WTC11 (cell line): ENCODE data around the gene ABLIM3. TPM values are rescaled to one million over a fixed set of nuclear protein-coding genes. Genes with fewer than 3 reads are reported as not detected.
A peak's percentile ranks its signal among the peaks of the same experiment; 100 is the strongest.

Experiments used
- ATAC-seq: fragments of 200-7000 bp; cut with Tn5 transposase; 2 replicates; pipeline ENCODE4 v1.10.0; 2021; ENCODE audit warnings: mild to moderate bottlenecking, moderate library complexity
- CTCF ChIA-PET: fragments of 300-600 bp; sonication (Branson Sonifier 250); formaldehyde crosslinking; loops from one replicate; lab custom pipeline; 2021; ENCODE audit warnings: antibody characterized with exemption; lab: Charles Lee
- POLR2A ChIA-PET: fragments of 350-600 bp; sonication (Branson Sonifier 250); formaldehyde crosslinking; loops from one replicate; lab custom pipeline; 2021; ENCODE audit warnings: antibody characterized with exemption; lab: Charles Lee
- DNase-seq: peaks from one replicate; pipeline ENCODE4 v3.0.0; 2021; ENCODE audit warnings: low spot score
- H3K27ac Mint-ChIP-seq: 2 replicates; pipeline ENCODE4 v1.8.0; 2021; ENCODE audit warnings: mixed read lengths
- H3K27me3 Mint-ChIP-seq: 2 replicates; pipeline ENCODE4 v1.8.0; 2021; ENCODE audit warnings: low read depth, mild to moderate bottlenecking, moderate library complexity, mixed read lengths
- H3K36me3 Mint-ChIP-seq: 2 replicates; pipeline ENCODE4 v1.8.0; 2021; ENCODE audit warnings: mixed read lengths
- H3K4me1 Mint-ChIP-seq: 2 replicates; pipeline ENCODE4 v1.8.0; 2022; ENCODE audit warnings: mixed read lengths
- H3K4me3 Mint-ChIP-seq: 2 replicates; pipeline ENCODE4 v1.8.0; 2021; ENCODE audit warnings: mild to moderate bottlenecking, moderate library complexity, mixed read lengths
- H3K9me3 Mint-ChIP-seq: 2 replicates; pipeline ENCODE4 v1.8.0; 2021; ENCODE audit warnings: mixed read lengths
- CBFB ChIP-seq: sonication (generic); formaldehyde crosslinking; IDR thresholded peaks from 2 replicates; pipeline ENCODE4 v1.8.1; 2022; ENCODE audit warnings: mild to moderate bottlenecking, low read depth, missing genetic modification reagents
- CTCF ChIP-seq: fragments of 200-600 bp; IDR thresholded peaks from 2 replicates; pipeline ENCODE4 v1.8.0; 2022; ENCODE audit warnings: antibody characterized with exemption
- E2F4 ChIP-seq: sonication (generic); formaldehyde crosslinking; IDR thresholded peaks from 2 replicates; pipeline ENCODE4 v1.8.1; 2022; ENCODE audit warnings: low read depth, mild to moderate bottlenecking, moderate library complexity, missing genetic modification reagents, borderline replicate concordance
- ELF4 ChIP-seq: sonication (generic); formaldehyde crosslinking; IDR thresholded peaks from 2 replicates; pipeline ENCODE4 v1.8.1; 2022; ENCODE audit warnings: low read depth, mild to moderate bottlenecking, moderate library complexity, missing genetic modification reagents
- IRF2 ChIP-seq: sonication (generic); formaldehyde crosslinking; IDR thresholded peaks from 2 replicates; pipeline ENCODE4 v1.8.0; 2022; ENCODE audit warnings: low read depth, missing genetic modification reagents, borderline replicate concordance
- NFE2L1 ChIP-seq: sonication (generic); formaldehyde crosslinking; IDR thresholded peaks from 2 replicates; pipeline ENCODE4 v1.8.1; 2023; ENCODE audit warnings: missing genetic modification reagents
- RELA ChIP-seq: sonication (generic); formaldehyde crosslinking; IDR thresholded peaks from 2 replicates; pipeline ENCODE4 v1.8.1; 2022; ENCODE audit warnings: missing genetic modification reagents, mild to moderate bottlenecking, borderline replicate concordance
- SMAD3 ChIP-seq: sonication (generic); formaldehyde crosslinking; IDR thresholded peaks from 2 replicates; pipeline ENCODE4 v1.8.0; 2022; ENCODE audit warnings: missing genetic modification reagents, mild to moderate bottlenecking, borderline replicate concordance
- ZBTB21 ChIP-seq: sonication (generic); formaldehyde crosslinking; IDR thresholded peaks from 2 replicates; pipeline ENCODE4 v1.8.1; 2023; ENCODE audit warnings: mild to moderate bottlenecking, missing genetic modification reagents, borderline replicate concordance
- ZNF396 ChIP-seq: fragments of 250-450 bp; sonication (Bioruptor Pico); IDR thresholded peaks from 2 replicates; pipeline ENCODE4 v1.8.0; 2021; ENCODE audit warnings: mild to moderate bottlenecking, moderate library complexity, borderline replicate concordance
- ZNF423 ChIP-seq: fragments of 250-450 bp; sonication (Bioruptor Pico); IDR thresholded peaks from 2 replicates; pipeline ENCODE4 v2.1.2; 2022; ENCODE audit warnings: mild to moderate bottlenecking, moderate library complexity
- total RNA-seq: library from RNA; stranded (reverse); gene quantifications from 3 replicates; pipeline ENCODE4 v1.2.3, GENCODE V29; 2021
- TF ChIP-seq, protein P1 (sequence below): sonication (generic); formaldehyde crosslinking; IDR thresholded peaks from 2 replicates; pipeline ENCODE4 v1.8.0; 2023; ENCODE audit warnings: missing genetic modification reagents, mild to moderate bottlenecking, borderline replicate concordance
- TF ChIP-seq, protein P2 (sequence below): sonication (generic); formaldehyde crosslinking; IDR thresholded peaks from 2 replicates; pipeline ENCODE4 v1.8.0; 2023; ENCODE audit warnings: missing genetic modification reagents
- TF ChIP-seq, protein P3 (sequence below): fragments of 250-450 bp; sonication (Bioruptor Pico); IDR thresholded peaks from 2 replicates; pipeline ENCODE4 v1.9.0; 2021; ENCODE audit warnings: mild to moderate bottlenecking, borderline replicate concordance
- TF ChIP-seq, protein P4 (sequence below): sonication (generic); formaldehyde crosslinking; IDR thresholded peaks from 2 replicates; pipeline ENCODE4 v1.8.1; 2022; ENCODE audit warnings: missing genetic modification reagents, borderline replicate concordance
- TF ChIP-seq, protein P5 (sequence below): fragments of 250-450 bp; sonication (Bioruptor Pico); IDR thresholded peaks from 2 replicates; pipeline ENCODE4 v1.9.0; 2021; ENCODE audit warnings: moderate library complexity, mild to moderate bottlenecking, inconsistent platforms, borderline replicate concordance

ABLIM3 gene
- total RNA-seq, 1 experiment from 2014 or later, result 0.33 TPM

GRCh38 chr5:149128023-149128875, 13.0 kb upstream of the ABLIM3 start:
- H3K4me3 Mint-ChIP-seq, result no peak overlapping the region

GRCh38 chr5:149129181-149129580, 12.1 kb upstream of the ABLIM3 start:
- TF ChIP-seq ZBTB21 (CRISPR knock-in tag), result no peak
- TF ChIP-seq, protein P1, sequence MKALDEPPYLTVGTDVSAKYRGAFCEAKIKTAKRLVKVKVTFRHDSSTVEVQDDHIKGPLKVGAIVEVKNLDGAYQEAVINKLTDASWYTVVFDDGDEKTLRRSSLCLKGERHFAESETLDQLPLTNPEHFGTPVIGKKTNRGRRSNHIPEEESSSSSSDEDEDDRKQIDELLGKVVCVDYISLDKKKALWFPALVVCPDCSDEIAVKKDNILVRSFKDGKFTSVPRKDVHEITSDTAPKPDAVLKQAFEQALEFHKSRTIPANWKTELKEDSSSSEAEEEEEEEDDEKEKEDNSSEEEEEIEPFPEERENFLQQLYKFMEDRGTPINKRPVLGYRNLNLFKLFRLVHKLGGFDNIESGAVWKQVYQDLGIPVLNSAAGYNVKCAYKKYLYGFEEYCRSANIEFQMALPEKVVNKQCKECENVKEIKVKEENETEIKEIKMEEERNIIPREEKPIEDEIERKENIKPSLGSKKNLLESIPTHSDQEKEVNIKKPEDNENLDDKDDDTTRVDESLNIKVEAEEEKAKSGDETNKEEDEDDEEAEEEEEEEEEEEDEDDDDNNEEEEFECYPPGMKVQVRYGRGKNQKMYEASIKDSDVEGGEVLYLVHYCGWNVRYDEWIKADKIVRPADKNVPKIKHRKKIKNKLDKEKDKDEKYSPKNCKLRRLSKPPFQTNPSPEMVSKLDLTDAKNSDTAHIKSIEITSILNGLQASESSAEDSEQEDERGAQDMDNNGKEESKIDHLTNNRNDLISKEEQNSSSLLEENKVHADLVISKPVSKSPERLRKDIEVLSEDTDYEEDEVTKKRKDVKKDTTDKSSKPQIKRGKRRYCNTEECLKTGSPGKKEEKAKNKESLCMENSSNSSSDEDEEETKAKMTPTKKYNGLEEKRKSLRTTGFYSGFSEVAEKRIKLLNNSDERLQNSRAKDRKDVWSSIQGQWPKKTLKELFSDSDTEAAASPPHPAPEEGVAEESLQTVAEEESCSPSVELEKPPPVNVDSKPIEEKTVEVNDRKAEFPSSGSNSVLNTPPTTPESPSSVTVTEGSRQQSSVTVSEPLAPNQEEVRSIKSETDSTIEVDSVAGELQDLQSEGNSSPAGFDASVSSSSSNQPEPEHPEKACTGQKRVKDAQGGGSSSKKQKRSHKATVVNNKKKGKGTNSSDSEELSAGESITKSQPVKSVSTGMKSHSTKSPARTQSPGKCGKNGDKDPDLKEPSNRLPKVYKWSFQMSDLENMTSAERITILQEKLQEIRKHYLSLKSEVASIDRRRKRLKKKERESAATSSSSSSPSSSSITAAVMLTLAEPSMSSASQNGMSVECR (CRISPR knock-in tag), result no peak
- TF ChIP-seq, protein P2, sequence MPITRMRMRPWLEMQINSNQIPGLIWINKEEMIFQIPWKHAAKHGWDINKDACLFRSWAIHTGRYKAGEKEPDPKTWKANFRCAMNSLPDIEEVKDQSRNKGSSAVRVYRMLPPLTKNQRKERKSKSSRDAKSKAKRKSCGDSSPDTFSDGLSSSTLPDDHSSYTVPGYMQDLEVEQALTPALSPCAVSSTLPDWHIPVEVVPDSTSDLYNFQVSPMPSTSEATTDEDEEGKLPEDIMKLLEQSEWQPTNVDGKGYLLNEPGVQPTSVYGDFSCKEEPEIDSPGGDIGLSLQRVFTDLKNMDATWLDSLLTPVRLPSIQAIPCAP (CRISPR knock-in tag), result no peak
- no peak for TF ChIP-seq ZNF396 (CRISPR knock-in tag)
- TF ChIP-seq, protein P3, sequence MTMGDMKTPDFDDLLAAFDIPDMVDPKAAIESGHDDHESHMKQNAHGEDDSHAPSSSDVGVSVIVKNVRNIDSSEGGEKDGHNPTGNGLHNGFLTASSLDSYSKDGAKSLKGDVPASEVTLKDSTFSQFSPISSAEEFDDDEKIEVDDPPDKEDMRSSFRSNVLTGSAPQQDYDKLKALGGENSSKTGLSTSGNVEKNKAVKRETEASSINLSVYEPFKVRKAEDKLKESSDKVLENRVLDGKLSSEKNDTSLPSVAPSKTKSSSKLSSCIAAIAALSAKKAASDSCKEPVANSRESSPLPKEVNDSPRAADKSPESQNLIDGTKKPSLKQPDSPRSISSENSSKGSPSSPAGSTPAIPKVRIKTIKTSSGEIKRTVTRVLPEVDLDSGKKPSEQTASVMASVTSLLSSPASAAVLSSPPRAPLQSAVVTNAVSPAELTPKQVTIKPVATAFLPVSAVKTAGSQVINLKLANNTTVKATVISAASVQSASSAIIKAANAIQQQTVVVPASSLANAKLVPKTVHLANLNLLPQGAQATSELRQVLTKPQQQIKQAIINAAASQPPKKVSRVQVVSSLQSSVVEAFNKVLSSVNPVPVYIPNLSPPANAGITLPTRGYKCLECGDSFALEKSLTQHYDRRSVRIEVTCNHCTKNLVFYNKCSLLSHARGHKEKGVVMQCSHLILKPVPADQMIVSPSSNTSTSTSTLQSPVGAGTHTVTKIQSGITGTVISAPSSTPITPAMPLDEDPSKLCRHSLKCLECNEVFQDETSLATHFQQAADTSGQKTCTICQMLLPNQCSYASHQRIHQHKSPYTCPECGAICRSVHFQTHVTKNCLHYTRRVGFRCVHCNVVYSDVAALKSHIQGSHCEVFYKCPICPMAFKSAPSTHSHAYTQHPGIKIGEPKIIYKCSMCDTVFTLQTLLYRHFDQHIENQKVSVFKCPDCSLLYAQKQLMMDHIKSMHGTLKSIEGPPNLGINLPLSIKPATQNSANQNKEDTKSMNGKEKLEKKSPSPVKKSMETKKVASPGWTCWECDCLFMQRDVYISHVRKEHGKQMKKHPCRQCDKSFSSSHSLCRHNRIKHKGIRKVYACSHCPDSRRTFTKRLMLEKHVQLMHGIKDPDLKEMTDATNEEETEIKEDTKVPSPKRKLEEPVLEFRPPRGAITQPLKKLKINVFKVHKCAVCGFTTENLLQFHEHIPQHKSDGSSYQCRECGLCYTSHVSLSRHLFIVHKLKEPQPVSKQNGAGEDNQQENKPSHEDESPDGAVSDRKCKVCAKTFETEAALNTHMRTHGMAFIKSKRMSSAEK (CRISPR knock-in tag), result no peak
- TF ChIP-seq IRF2 (CRISPR knock-in tag), result no peak
- TF ChIP-seq, protein P4, sequence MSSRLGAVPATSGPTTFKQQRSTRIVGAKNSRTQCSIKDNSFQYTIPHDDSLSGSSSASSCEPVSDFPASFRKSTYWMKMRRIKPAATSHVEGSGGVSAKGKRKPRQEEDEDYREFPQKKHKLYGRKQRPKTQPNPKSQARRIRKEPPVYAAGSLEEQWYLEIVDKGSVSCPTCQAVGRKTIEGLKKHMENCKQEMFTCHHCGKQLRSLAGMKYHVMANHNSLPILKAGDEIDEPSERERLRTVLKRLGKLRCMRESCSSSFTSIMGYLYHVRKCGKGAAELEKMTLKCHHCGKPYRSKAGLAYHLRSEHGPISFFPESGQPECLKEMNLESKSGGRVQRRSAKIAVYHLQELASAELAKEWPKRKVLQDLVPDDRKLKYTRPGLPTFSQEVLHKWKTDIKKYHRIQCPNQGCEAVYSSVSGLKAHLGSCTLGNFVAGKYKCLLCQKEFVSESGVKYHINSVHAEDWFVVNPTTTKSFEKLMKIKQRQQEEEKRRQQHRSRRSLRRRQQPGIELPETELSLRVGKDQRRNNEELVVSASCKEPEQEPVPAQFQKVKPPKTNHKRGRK (CRISPR knock-in tag), result no peak
- TF ChIP-seq, protein P5, sequence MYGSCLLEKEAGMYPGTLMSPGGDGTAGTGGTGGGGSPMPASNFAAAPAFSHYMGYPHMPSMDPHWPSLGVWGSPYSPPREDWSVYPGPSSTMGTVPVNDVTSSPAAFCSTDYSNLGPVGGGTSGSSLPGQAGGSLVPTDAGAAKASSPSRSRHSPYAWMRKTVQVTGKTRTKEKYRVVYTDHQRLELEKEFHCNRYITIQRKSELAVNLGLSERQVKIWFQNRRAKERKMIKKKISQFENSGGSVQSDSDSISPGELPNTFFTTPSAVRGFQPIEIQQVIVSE (CRISPR knock-in tag), result no peak
- no peak for TF ChIP-seq ZNF423 (CRISPR knock-in tag)
- TF ChIP-seq NFE2L1 (CRISPR knock-in tag), result no peak
- TF ChIP-seq E2F4 (CRISPR knock-in tag), result no peak
- ChIA-PET CTCF (interaction anchor here (0.6 to 4.8 kb wide), 5 partner anchors 9 to 125 kb away, joined by 3 to 34 read pairs (median 4); partner anchors contain the start of gene ABLIM3), POLR2A (no interaction called here)
- Mint-ChIP-seq H3K36me3 (no peaks in the 10 kb centered on the region), H3K27ac (no peak overlapping the region), H3K9me3 (no peaks in the 10 kb centered on the region), H3K4me3 (no peak overlapping the region), H3K27me3 (no peaks in the 10 kb centered on the region; the same call in 1 of the 2 replicates), H3K4me1 (peaks cover 28% of the 10 kb centered on the region)
- DNase-seq, result no peak
- ATAC-seq, result no peak

More at GRCh38 chr5:149128023-149128875, 13.0 kb upstream of the ABLIM3 start:
- ChIA-PET CTCF (no interaction called here), POLR2A (no interaction called here)
- H3K4me1 Mint-ChIP-seq, result peaks cover 28% of the 10 kb centered on the region
- peak; percentile 72 for ATAC-seq
- TF ChIP-seq ZNF423 (CRISPR knock-in tag) (peak; percentile 20; the same call in 1 of the 2 replicates), CTCF (peak; percentile 56), CBFB (CRISPR knock-in tag) (no peak), RELA (CRISPR knock-in tag) (no peak), ELF4 (CRISPR knock-in tag) (no peak), SMAD3 (CRISPR knock-in tag) (no peak)
- DNase-seq, result peak; percentile 67
- H3K27ac Mint-ChIP-seq, result no peak overlapping the region
- no peaks in the 10 kb centered on the region for H3K9me3 Mint-ChIP-seq
- H3K36me3 Mint-ChIP-seq, result no peaks in the 10 kb centered on the region
- no peaks in the 10 kb centered on the region for H3K27me3 Mint-ChIP-seq
